ENCODE measurements around the gene RASA1. TPM values are rescaled to one million over a fixed set of nuclear protein-coding genes. Genes with fewer than 3 reads are reported as not detected.

The RASA1 gene
- total RNA-seq, 2 donors from 2014 or later = 26.3 to 29.1 TPM

- no peak for DNase-seq
- Mint-ChIP-seq H3K27me3 (no peaks in the 10 kb centered on the region), H3K36me3 (ENCODE audit: low read depth) (peaks cover 27% of the 10 kb centered on the region), H3K4me3 (peak overlapping the region; percentile 21), H3K27ac (peak overlapping the region; percentile 19), H3K4me1 (peaks cover 50% of the 10 kb centered on the region)
- no peaks in the 10 kb centered on the region for H3K9me3 ChIP-seq (ENCODE audit: control insufficient read depth, low read length, poor library complexity, severe bottlenecking)
- peak; percentile 1 for ATAC-seq
Observed at GRCh38 chr5:87403899-87404298, 136.2 kb downstream of the RASA1 start.

GRCh38 chr5:87404359-87404758, 136.7 kb downstream of the RASA1 start:
- no peaks in the 10 kb centered on the region for H3K9me3 ChIP-seq (ENCODE audit: control insufficient read depth, low read length, poor library complexity, severe bottlenecking)
- H3K4me3 Mint-ChIP-seq = no peak overlapping the region
- H3K27ac Mint-ChIP-seq = no peak overlapping the region
- H3K27me3 Mint-ChIP-seq = no peaks in the 10 kb centered on the region
- H3K36me3 Mint-ChIP-seq (ENCODE audit: low read depth) = peaks cover 27% of the 10 kb centered on the region
- peaks cover 53% of the 10 kb centered on the region for H3K4me1 Mint-ChIP-seq
- DNase-seq (no peak), ATAC-seq (no peak)

- no peaks in the 10 kb centered on the region for H3K9me3 ChIP-seq (ENCODE audit: control insufficient read depth, low read length, poor library complexity, severe bottlenecking)
- ATAC-seq = no peak
- DNase-seq = no peak
- peak overlapping the region; percentile 49 for H3K4me3 Mint-ChIP-seq
- H3K36me3 Mint-ChIP-seq (ENCODE audit: low read depth) = peaks cover 27% of the 10 kb centered on the region
- H3K27me3 Mint-ChIP-seq = no peaks in the 10 kb centered on the region
- peaks cover 50% of the 10 kb centered on the region for H3K4me1 Mint-ChIP-seq
- H3K27ac Mint-ChIP-seq = peak overlapping the region; percentile 88
Observed at GRCh38 chr5:87405472-87406155, 137.9 kb downstream of the RASA1 start.

- Mint-ChIP-seq H3K36me3 (ENCODE audit: low read depth) (peaks cover 28% of the 10 kb centered on the region), H3K4me3 (peak overlapping the region; percentile 63), H3K27ac (peak overlapping the region; percentile 88), H3K4me1 (peaks cover 61% of the 10 kb centered on the region), H3K27me3 (no peaks in the 10 kb centered on the region)
- H3K9me3 ChIP-seq (ENCODE audit: control insufficient read depth, low read length, poor library complexity, severe bottlenecking) = no peaks in the 10 kb centered on the region
- ATAC-seq (peak; percentile 13), DNase-seq (no peak)
Observed at GRCh38 chr5:87408204-87408603, 140.5 kb downstream of the RASA1 start.

GRCh38 chr5:87410931-87411330, 143.2 kb downstream of the RASA1 start:
- Mint-ChIP-seq H3K4me3 (peak overlapping the region; percentile 81), H3K36me3 (ENCODE audit: low read depth) (peaks cover 24% of the 10 kb centered on the region), H3K4me1 (peaks cover 55% of the 10 kb centered on the region), H3K27me3 (no peaks in the 10 kb centered on the region), H3K27ac (peak overlapping the region; percentile 98)
- DNase-seq = no peak
- no peaks in the 10 kb centered on the region for H3K9me3 ChIP-seq (ENCODE audit: control insufficient read depth, low read length, poor library complexity, severe bottlenecking)
- no peak for ATAC-seq

- peak overlapping the region; percentile 98 for H3K4me3 Mint-ChIP-seq
- H3K27ac Mint-ChIP-seq = peak overlapping the region; percentile 98
- peaks cover 49% of the 10 kb centered on the region for H3K4me1 Mint-ChIP-seq
- H3K9me3 ChIP-seq (ENCODE audit: control insufficient read depth, low read length, poor library complexity, severe bottlenecking) = no peaks in the 10 kb centered on the region
- DNase-seq = no peak
- H3K36me3 Mint-ChIP-seq (ENCODE audit: low read depth) = peaks cover 20% of the 10 kb centered on the region
- no peaks in the 10 kb centered on the region for H3K27me3 Mint-ChIP-seq
- ATAC-seq = no peak
Observed at GRCh38 chr5:87411586-87411972, 143.9 kb downstream of the RASA1 start.

- Mint-ChIP-seq H3K4me1 (peaks cover 43% of the 10 kb centered on the region), H3K36me3 (ENCODE audit: low read depth) (peaks cover 15% of the 10 kb centered on the region), H3K27ac (peak overlapping the region; percentile 98)
Observed at GRCh38 chr5:87411973-87412629, 144.4 kb downstream of the RASA1 start.

GRCh38 chr5:87412630-87413342, 145.1 kb downstream of the RASA1 start, which contains the start of gene CCNH:
Gene CCNH (minus strand): TSS chr5:87412930. CDS start chr5:87412794, 136 bp downstream.
- peak within 1 kb of the TSS; percentile 98 for H3K4me3 Mint-ChIP-seq
- DNase-seq (peak; percentile 90 to 92 (median 92)), ATAC-seq (peak; percentile 95)
- peaks cover 12% of the 10 kb centered on the region for H3K36me3 Mint-ChIP-seq (ENCODE audit: low read depth)
- H3K4me1 Mint-ChIP-seq = peaks cover 36% of the 10 kb centered on the region
- no peaks in the 10 kb centered on the region for H3K9me3 ChIP-seq (ENCODE audit: control insufficient read depth, low read length, poor library complexity, severe bottlenecking)
- peak within 1 kb of the TSS; percentile 98 for H3K27ac Mint-ChIP-seq
- H3K27me3 Mint-ChIP-seq = no peaks in the 10 kb centered on the region

More at GRCh38 chr5:87411973-87412629, 144.4 kb downstream of the RASA1 start:
- H3K4me3 Mint-ChIP-seq = peak overlapping the region; percentile 98
- peak in 1 of 3 donors; percentile 21 for DNase-seq
- ATAC-seq = peak; percentile 38
- H3K27me3 Mint-ChIP-seq = no peaks in the 10 kb centered on the region
- no peaks in the 10 kb centered on the region for H3K9me3 ChIP-seq (ENCODE audit: control insufficient read depth, low read length, poor library complexity, severe bottlenecking)

GRCh38 chr5:87413343-87413645, 145.6 kb downstream of the RASA1 start:
- ATAC-seq = no peak
- Mint-ChIP-seq H3K27me3 (no peaks in the 10 kb centered on the region), H3K27ac (peak overlapping the region; percentile 98), H3K4me1 (peaks cover 32% of the 10 kb centered on the region), H3K36me3 (ENCODE audit: low read depth) (peaks cover 10% of the 10 kb centered on the region), H3K4me3 (peak overlapping the region; percentile 98)
- no peak for DNase-seq
- H3K9me3 ChIP-seq (ENCODE audit: control insufficient read depth, low read length, poor library complexity, severe bottlenecking) = no peaks in the 10 kb centered on the region

GRCh38 chr5:87418506-87418905, 150.8 kb downstream of the RASA1 start:
- Mint-ChIP-seq H3K27ac (no peak overlapping the region), H3K27me3 (no peaks in the 10 kb centered on the region), H3K4me3 (no peak overlapping the region), H3K36me3 (ENCODE audit: low read depth) (no peaks in the 10 kb centered on the region), H3K4me1 (peaks cover 2% of the 10 kb centered on the region)
- H3K9me3 ChIP-seq (ENCODE audit: control insufficient read depth, low read length, poor library complexity, severe bottlenecking) = no peaks in the 10 kb centered on the region
- DNase-seq (no peak), ATAC-seq (no peak)

GRCh38 chr5:87421307-87421706, 153.6 kb downstream of the RASA1 start:
- Mint-ChIP-seq H3K27ac (no peak overlapping the region), H3K4me1 (peaks cover 2% of the 10 kb centered on the region), H3K4me3 (no peak overlapping the region), H3K36me3 (ENCODE audit: low read depth) (no peaks in the 10 kb centered on the region), H3K27me3 (peaks cover 9% of the 10 kb centered on the region)
- no peaks in the 10 kb centered on the region for H3K9me3 ChIP-seq (ENCODE audit: control insufficient read depth, low read length, poor library complexity, severe bottlenecking)
- DNase-seq (no peak), ATAC-seq (no peak)

GRCh38 chr5:87423755-87424154, 156.1 kb downstream of the RASA1 start:
- DNase-seq = no peak
- Mint-ChIP-seq H3K4me1 (peaks cover 2% of the 10 kb centered on the region), H3K27me3 (peaks cover 9% of the 10 kb centered on the region), H3K36me3 (ENCODE audit: low read depth) (no peaks in the 10 kb centered on the region), H3K4me3 (no peak overlapping the region), H3K27ac (no peak overlapping the region)
- H3K9me3 ChIP-seq (ENCODE audit: control insufficient read depth, low read length, poor library complexity, severe bottlenecking) = no peaks in the 10 kb centered on the region
- ATAC-seq = no peak

- Mint-ChIP-seq H3K4me3 (no peak overlapping the region), H3K4me1 (no peaks in the 10 kb centered on the region), H3K27me3 (peaks cover 10% of the 10 kb centered on the region), H3K27ac (no peak overlapping the region), H3K36me3 (ENCODE audit: low read depth) (peaks cover 2% of the 10 kb centered on the region)
- ATAC-seq (no peak), DNase-seq (no peak)
- no peaks in the 10 kb centered on the region for H3K9me3 ChIP-seq (ENCODE audit: control insufficient read depth, low read length, poor library complexity, severe bottlenecking)
Observed at GRCh38 chr5:87430863-87431457, 163.3 kb downstream of the RASA1 start.
